Panc1 (cell line): ENCODE measurements around the gene TMEM219.

Source experiments
- CTCF ChIP-seq: fragments of 450-650 bp; IDR thresholded peaks from 2 replicates; pipeline ENCODE4 v1.5.1; 2017; ENCODE audit warnings: mild to moderate bottlenecking
- POLR2AphosphoS5 ChIP-seq: IDR thresholded peaks from 2 replicates; pipeline ENCODE4 v1.6.1; 2012; ENCODE audit warnings: mild to moderate bottlenecking, low read depth, low read length, moderate library complexity
- REST ChIP-seq, 2 experiments: IDR thresholded peaks; 2 replicates each; pipeline ENCODE4 v1.6.1; 2011 to 2012; ENCODE audit warnings: low read depth in 2 of 2, control low read depth in 1 of 2, low read length in 1 of 2, mild to moderate bottlenecking in 1 of 2, moderate library complexity in 1 of 2; ENCODE audit not compliant: insufficient read depth in 1 of 2
- TCF7L2 ChIP-seq: IDR thresholded peaks from 2 replicates; pipeline ENCODE4 v1.6.1; 2011; ENCODE audit warnings: mild to moderate bottlenecking, low read depth, low read length, inconsistent platforms

- TF ChIP-seq POLR2AphosphoS5 (no peak), CTCF (no peak), REST (IDR thresholded peaks at IDR 0.05; ENCODE audit: insufficient read depth in 1 of 2, low read depth in 2 of 2, low read length in 1 of 2) (no peak), TCF7L2 (no peak)
Observed at GRCh38 chr16:29988346-29989075, 26.6 kb downstream of the TMEM219 start.
